Stimulated activated CD4-positive, alpha-beta T cell treated with anti-CD3 and anti-CD28 coated beads, Interleukin-2, amount 100 ng/mL, for 24 hours (primary cell): ENCODE measurements around the gene GNAZ.

Experiments used
- DNase-seq, 2 donors: peaks; one replicate each; pipeline ENCODE4 v3.0.0-alpha.2; 2020

GNAZ gene

GRCh38 chr22:23140385-23140784 lies 70.1 kb downstream of the GNAZ start:
- DNase-seq: no peak

- no peak for DNase-seq
Observed at GRCh38 chr22:23142546-23143105, 72.3 kb downstream of the GNAZ start.

GRCh38 chr22:23143119-23143518 lies 72.8 kb downstream of the GNAZ start:
- DNase-seq: no peak

GRCh38 chr22:23144432-23144831 lies 74.1 kb downstream of the GNAZ start:
- no peak for DNase-seq

DNA sequence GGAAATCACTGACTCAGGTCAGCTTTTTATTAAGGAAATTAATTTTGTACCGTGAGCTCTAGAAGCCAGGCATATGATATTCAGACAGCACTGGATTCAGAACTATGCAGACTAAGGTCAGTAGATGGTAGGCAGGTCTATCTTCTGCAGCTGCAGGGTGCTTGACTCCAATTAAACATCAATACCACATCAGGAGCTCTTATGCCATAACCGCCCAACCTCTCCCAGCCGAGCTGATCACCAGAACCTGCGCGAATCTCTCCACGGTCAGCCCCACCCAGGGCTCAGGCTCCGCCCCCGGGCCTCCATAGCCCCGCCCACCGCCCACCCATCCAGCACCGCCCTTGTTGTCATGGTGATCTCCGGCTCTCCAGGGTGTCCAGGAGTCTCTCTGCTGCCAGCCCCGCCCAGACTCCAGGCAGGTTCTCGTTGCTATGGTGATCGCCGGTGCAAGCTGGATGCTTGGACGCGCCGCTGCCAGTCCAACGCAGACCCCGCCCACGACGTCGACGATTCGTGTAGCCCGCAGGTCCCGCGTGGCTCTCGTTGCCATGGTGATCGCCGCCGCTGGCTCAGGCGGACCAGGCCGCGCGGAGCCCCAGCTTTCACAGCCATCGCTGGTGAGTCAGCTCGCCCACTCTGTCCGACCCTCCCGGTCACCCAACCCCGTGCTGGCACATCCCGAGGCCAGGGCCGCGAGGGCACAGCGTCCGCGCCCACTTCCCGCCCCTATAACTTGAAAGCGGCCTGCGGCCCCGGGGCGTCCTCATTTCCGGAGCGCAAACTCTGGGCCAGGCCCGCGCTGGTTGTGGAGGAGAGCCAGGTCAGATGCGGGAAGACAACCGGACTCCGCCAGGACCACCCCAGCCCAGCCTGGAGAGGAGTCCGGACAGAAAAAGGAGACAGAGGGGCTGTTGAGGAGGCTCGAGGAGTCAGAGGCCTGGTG lies 74.9 kb downstream of the GNAZ start, which contains the start of gene RAB36:
Gene RAB36 (plus strand): TSS at position 546 of the 946 bp plus-strand sequence. CDS start 1,140 bp downstream, outside the sequence.
- peak; percentile 83 to 87 for DNase-seq

GRCh38 chr22:23145878-23146470 lies 75.7 kb downstream of the GNAZ start:
- no peak for DNase-seq

DNA sequence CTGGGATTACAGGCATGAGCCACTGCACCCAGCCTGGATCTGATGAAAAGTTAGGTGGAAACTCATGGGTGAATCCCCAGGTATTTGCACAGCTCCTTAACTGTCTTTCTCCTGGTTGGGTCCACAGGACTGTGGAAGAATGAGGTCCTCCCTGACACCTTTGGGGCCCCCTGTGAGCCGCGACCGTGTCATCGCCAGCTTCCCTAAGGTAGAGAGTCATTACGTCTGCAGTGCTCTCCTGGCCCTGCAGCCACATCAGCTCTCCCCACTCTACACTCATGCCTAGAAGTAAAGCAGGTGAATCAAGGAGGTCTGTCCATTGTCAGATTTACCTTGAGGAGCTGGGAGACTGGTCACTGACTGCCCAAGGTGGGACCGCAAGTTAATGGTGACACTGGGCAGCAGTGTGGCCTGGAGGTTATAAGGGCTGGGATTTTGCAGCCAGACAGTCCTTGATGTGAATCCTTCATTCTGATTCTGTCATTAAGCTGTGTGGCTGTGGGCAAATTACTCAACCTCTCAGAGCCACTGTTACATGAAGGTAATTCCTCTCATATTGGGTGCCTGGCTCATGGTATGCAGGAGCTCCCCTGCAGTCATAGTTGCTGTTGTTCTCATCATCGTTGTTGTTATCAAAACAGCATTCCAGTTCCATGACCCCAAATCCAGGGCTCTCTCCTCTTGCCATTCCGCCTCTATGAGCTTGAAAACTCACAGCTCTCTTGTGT lies 76.3 kb downstream of the GNAZ start:
- no peak for DNase-seq

GRCh38 chr22:23147617-23148387 lies 77.5 kb downstream of the GNAZ start:
- no peak for DNase-seq

DNA sequence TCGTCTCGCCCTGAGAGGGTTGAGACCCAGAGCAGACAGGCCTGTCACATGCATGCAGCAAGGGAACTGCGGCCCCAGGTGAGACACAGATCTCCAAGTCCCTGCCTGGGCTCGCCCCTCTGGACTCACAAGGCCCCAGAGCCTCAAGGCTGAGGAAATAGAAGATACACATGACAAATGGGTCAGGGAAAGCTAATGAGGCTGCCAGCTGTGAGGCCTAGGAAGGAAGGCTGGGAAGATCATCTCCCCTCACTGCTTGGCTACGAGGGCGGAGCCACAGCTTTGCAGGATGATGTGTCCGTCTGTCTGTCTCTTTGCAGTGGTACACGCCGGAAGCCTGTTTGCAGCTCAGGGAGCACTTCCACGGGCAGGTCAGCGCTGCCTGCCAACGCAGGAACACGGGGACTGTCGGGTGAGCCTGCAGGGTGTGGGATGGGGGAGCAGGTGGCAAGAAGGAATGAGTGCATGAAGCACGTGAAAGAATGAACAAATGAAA lies 79.5 kb downstream of the GNAZ start:
- DNase-seq: no peak

DNA sequence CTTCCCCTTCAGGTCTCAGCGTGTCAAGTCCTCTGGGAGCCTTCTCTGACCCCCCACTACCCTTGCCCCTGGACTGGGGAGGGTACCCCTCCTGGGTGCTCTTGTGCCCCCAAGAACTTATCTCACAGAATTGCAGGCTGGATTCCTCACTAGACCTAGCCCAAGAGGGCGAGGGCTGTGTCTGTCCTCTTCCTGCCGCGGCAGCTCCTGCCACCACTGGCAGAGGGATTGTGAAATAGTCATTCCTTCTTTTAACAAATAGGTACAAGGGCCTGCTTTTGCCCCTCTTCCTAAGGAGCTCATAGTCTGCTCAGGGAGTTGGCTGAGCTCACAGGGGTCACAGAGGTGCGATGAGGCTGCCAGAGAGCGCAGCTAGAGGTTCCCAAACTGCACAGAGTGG lies 80.4 kb downstream of the GNAZ start:
- no peak for DNase-seq

GRCh38 chr22:23151827-23152226 lies 81.5 kb downstream of the GNAZ start:
- no peak for DNase-seq

DNA sequence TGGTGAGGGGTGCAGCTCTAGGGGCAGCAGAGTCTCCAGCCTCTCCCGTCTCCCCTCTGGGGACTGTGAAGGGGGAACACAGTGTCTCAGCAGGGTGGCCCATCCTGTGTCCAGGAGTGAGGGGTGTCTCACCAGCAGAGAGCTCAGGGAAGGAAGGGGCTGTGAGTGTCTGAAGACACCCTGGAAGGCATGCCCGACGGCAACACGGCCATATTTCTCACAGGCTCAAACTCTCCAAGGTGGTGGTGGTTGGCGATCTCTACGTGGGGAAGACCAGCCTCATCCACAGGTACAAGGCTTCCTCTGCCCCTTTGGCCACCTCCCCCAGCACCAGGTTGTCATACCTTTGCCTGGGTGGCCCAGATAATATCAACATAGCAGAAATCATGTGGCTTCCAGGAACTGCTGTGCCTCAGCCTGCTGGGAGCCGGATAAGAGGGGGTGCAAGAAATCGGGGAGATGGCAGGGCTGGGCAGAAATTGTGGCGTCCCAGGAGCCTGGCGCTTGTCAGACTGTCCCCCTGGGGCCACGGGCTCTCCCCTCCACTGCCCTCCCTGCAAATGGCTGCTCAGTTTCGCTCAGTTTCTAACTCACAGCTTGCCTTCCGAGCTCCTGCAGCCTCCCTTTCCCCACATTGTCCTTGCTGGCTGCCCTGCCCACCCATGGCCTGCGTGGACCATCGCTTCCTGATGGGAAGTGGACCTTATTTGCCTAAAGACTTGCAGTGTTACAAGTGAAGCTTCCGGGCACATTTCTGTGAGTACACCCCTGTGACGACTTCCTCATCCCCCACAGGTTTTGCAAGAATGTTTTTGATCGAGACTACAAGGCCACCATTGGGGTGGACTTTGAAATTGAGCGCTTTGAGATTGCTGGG lies 82.2 kb downstream of the GNAZ start:
- DNase-seq: no peak

DNA sequence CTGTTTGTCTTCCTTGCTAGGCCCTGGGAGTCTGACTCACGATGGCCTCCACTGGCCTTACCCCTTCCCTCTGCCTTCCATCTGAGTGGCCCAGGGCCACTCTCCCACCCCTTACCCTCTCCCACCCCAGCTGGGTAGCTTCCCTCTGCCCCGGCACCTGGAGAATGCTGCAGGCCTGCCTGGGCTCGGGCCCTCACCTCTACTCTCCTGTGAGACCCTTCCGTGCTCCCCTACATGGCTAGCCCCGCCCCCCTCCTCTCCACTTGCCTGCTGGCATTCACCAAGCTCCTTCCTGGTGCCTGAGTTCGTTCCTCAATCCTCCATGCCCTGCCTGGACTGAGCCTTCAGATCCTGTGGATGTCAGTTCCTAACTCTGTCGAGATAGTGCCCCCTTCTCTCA lies 83.7 kb downstream of the GNAZ start:
- no peak for DNase-seq

- no peak for DNase-seq
Observed at GRCh38 chr22:23154461-23154860, 84.1 kb downstream of the GNAZ start.

GRCh38 chr22:23155143-23155542 lies 84.8 kb downstream of the GNAZ start:
- DNase-seq: no peak

GRCh38 chr22:23155831-23156230 lies 85.5 kb downstream of the GNAZ start:
- no peak for DNase-seq

DNA sequence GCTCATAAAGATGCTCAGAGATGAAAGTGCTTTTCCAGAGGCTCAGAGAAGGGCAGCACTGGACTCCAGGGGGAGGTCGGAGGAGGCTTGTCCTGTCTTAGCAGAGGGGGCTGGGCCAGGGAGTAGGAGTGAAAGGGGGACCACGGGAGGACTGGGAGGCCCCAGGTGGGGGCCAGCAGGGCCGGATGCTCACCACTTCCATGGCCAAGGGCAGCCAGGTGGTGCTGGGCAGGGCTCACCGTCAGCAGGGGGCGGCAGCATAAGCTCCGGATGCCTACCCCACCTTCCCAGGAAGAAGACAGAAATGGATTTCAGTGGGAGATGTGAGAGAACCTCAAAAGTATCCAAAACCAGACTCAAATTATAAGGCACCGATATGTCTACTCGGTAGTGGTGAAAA lies 86.0 kb downstream of the GNAZ start:
- no peak for DNase-seq

- no peak for DNase-seq
Observed at GRCh38 chr22:23157560-23158515, 87.5 kb downstream of the GNAZ start.

DNA sequence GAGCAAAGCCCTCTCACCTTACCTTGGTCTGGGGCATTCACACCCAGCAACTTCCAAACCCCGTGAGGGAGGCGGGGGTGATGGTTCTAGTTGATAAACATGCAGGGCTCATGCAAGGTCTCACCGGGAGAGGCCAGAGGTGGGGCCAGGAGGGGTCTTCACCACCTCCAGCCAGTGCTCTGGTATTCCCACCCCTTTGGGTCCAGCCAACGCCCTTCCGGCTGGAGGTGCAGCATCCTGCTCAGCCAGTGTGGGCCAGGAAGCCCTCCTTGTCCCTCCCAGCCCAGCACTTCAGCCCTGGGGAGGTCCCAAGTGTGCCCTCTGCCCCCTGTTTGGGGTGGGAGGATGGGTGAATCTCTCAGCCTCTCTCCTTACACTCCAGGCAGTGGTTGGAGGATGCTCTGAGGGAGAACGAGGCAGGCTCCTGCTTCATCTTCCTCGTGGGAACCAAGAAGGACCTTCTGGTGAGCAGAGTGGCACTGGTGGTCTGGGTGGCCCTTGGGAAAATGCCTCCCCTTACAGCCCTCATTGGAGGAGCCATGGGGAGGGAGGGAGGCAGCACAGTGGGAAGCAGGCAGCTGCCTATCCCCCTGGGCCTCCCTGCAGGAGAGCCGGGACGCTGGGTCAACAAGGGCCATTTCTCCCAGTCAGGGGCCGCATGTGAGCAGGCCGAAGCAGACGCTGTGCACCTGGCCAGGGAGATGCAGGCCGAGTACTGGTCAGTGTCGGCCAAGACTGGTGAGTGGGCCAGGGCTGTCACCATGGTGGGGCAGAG lies 88.4 kb downstream of the GNAZ start:
- DNase-seq: no peak
